HG03457 (cell line): ENCODE data around the gene CPA5.

ENCODE experiments used
- ATAC-seq: cut with Tn5 transposase; IDR thresholded peaks from one replicate; pipeline ENCODE4 v1.9.1; 2021; ENCODE audit warnings: moderate number of reproducible peaks; ENCODE audit not compliant: unreplicated experiment

The CPA5 gene

DNA sequence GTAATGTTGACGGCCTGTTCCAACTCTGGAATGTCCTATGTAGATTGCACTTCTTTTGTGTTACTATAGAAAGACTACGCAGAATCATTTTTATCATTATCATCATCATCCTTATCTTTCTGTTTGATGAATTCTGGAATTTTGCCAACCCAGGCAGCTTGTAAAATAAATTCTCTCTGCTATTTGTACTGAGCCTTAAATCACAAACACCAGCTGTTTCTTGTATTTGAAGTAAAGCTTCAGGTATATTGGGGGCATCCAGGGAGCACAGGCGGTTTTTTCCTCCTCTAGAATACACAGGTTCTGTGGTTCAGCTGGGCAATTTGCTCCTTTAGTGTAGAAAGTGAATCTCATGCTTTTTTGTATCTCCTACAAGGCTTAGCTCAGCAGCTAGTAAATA lies 14.9 kb upstream of the CPA5 start:
- ATAC-seq: no peak

DNA sequence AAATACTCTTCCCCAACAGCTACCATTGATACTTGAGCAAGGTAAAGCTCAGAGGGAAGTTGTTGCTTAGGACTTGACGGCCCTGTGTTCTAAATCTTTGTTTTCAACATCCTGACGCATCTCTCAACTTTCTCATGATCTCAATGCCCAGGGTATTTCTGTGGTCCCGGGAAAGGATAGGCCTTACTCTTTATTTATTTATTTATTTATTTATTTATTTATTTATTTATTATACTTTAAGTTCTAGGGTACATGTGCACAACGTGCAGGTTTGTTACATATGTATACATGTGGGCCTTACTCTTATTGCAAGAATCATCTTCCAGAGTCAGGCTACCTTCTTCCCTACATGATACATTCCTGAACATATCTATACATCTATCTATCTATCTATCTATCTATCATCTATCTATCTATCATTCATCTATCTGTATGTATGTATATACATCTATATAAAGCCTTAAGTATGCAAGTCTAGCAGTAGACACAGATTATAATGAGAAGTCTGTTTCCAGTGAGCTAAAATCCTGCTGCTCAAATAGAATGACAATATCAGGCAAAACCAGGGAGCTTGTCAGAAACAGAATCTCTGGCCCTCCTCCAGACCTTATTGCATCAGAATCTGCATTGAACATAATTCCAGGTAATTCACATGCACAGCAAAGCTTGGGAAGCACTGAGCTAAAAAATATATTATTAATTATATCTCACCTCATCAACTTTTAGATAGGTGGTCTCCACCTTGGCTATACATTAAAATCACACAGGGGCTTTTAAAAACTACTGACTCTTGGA lies 12.2 kb upstream of the CPA5 start:
- no peak for ATAC-seq

DNA sequence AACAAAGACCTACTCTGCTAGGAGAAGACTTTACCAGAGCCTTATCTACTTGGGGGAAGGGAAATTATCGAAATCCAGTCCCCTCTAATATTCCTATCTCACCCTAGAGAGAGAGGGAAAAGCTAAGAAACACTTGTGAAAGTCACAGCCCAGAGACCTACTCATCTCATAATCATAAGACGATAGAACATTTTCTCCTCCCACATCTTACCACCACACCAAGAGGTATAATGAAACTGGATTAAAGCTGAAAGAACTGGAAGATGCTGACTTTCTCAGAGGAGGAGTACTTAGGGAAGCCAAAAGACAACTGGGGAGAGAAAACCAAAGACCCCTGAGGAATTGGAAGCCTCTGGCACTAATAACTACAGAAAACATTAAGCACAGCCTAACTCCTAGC lies 10.8 kb upstream of the CPA5 start:
- ATAC-seq: no peak

DNA sequence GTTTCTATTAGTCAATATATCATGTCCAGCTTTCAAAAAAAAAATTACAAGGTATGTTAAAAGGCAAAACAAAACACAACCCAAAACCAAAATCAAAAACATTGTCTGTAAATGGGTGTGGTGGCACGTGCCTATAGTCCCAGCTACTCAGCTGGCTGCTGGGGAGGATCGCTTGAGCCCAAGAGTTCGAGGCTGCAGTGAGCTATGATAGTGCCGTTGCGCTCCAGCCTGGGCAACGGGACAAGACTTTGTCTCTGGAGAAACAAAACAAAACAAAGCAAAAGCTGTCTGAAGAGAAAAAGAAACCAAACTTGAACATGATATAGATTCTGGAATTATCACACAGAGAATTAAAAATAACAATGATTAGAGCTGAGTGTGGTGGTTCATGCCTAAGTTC lies 10.3 kb upstream of the CPA5 start:
- ATAC-seq: no peak

DNA sequence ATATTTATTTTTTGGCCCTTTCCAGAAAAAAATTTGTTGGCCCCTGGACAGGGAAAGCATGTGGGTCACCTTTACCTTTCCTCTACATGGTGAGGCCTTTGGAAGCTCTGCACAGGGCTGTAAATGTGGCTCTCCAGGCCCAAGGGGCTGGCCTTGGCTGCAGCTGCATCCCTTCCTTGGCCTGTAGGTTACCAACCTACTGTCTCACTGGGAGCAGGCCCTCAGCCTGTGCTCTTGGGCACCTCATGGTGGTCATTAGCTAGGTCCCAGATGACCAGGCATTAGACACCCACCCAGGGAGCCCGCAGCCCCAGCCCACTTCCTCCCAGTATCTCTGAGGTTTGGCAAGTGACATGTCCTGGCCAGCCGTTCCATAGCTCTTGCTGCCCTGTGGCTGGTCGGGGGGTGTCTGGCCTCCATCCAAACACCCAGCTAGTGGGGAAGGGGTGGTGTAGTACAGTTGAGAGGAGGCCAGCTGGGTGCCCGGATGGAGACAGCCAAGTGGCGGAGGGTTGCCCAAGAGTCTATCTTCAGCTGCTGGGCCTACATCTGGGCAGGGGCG lies 7.1 kb upstream of the CPA5 start:
- no peak for ATAC-seq

DNA sequence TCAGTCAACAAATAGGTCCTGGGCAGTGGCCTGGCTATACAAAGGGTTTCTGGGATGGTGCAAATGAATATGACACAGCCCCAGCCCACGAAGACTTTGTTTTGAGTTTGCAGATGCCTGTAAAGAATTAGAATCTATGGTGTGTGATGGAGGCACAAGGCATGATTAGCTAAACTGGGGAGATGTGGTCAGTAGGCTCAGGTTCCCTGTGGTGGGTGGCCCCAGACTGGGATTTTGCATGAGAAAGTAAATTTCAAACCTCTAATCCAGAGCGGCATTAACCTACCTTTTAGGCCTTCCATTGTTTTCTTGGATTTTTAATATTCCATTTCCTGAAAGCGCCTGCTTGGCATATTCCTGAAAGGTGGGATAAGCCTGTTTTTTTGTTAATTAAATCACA lies 6.4 kb upstream of the CPA5 start:
- no peak for ATAC-seq

DNA sequence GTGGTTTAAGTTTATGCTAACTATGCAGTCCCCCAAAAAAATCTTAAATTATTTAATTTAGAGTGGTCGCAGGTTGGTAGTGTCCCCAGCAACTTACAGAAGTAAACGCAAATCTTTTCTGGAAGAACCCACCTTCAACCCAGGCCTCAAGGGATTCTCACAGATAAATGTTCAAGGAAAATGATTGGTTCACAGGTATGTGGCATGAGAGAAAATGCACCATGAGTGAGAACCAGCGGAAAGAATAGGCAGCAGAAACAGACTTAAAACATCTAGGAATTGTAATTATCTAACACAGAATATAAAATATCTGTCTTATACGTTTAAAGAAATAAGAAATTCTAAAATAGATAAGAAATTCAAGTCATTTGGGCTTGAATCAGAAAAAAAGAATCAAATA lies 2.7 kb upstream of the CPA5 start:
- ATAC-seq: no peak

DNA sequence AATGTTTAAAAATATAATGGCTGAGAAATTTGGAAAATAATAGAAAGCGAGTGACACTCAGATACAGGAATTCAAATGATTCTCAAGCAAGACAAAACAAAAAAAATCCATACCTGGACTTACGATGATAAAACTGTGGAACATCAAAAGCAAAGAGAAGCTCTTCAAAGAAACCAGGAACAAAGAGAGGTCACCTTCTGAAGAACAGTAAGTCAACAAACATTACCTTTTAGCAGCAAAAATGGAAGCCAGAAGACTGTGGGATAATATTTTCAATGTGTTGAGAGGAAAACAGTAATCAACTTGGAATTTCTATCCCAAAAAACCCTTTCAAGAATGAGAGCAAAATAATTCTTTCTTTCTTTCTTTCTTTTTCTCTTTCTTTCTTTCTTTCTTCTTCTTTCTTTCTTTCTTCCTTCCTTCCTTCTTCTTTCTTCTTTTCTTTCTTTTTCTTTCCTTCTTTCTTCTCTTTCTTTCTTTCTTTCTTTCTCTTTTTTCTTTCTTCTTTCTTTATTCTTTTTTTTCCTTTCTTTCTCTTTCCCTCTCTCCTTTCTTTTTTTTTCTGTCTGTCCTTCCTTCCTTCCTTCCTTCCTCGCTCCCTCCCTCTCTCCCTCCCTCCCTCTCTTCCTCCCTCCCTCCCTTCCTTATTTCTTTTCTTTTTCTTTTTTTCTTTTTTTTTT lies 1.8 kb upstream of the CPA5 start:
- no peak for ATAC-seq

DNA sequence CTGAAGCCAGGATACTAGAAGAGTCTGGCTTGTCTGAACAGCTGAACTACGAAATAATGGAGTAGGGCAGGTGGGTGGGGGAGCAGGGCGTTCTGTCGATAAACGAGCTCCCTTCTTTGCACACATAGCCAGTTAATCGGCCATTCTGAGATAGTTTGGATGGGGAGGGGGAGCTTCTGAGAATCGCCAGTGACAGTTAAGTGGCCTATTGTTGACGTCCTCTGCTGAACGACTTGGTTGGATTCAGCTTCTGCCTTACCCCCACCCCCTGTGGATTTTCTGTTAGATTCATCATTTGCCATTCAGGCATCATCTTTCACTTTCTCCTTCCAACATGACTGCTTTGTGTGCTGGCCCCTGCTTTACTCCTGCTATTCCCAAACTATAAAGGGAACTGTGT lies 520 bp downstream of the CPA5 start:
- ATAC-seq: no peak

DNA sequence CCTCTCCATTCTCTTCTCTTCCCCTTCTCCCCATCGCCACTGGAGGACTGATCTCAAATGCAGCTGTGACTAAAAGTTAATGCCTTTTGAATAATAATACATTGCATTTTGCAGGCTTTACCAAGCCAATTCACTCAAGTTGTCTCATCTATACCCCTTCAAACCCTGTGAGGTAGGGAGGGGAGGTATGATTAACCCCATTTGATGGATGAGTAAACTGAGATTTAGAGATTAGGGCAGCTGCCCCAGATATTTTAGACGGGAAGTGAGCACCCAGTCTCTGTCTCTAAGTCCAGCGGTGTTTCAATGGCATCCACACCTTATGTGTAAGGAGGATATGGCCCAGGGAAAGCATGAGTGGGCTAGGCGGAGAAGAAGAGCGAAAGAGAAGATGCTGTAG lies 1.1 kb downstream of the CPA5 start:
- ATAC-seq: no peak

DNA sequence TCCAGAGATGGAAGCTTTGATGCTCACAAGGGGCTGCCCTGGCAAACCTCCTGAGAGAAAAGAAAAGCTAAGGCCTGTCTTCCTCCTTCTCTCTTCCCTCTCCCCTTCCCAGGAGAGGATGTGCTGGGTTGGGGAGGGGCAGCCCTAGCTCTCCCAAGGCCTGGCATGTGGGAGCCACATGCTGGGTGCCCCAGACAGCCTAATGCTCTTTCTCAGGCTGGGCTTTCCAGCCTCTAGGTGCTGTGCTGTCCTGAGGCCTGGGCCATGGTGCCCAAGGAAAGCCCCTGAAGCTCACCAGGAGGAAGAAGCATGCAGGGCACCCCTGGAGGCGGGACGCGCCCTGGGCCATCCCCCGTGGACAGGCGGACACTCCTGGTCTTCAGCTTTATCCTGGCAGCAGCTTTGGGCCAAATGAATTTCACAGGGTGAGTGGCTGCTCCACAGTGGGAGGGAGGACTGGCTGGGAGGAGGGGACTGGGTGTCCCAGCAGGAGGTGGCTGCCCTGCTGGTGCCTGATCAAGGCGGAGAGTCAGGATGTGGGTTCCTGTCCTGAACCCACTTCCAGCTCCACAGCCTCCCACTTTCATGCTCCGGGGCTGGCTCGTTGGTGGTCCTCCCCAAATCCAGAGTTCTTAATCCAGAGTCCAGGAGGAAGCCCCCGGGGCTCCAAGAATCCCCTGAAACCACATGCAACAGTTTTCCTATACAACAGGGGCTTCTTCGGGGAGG lies 1.7 kb downstream of the CPA5 start:
- no peak for ATAC-seq

DNA sequence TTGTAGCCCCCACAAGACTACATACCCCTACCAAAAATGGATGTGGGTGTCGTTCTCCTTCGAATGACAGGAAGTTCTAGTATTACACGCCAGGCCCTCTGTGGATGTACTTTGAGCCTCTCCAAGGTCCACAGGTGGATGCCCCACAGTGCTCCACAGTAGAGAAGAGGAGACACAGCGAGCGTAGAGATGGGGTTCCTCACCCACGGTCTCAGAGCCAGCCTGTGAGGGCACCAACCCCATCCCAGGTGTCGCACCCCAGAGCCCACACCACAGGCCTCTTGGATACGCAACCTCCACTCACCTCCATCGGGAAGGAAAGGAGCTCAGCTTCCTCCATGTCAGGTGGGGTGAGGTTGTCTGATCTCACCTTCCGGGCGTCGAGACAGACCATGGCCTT lies 2.3 kb downstream of the CPA5 start:
- ATAC-seq: no peak

DNA sequence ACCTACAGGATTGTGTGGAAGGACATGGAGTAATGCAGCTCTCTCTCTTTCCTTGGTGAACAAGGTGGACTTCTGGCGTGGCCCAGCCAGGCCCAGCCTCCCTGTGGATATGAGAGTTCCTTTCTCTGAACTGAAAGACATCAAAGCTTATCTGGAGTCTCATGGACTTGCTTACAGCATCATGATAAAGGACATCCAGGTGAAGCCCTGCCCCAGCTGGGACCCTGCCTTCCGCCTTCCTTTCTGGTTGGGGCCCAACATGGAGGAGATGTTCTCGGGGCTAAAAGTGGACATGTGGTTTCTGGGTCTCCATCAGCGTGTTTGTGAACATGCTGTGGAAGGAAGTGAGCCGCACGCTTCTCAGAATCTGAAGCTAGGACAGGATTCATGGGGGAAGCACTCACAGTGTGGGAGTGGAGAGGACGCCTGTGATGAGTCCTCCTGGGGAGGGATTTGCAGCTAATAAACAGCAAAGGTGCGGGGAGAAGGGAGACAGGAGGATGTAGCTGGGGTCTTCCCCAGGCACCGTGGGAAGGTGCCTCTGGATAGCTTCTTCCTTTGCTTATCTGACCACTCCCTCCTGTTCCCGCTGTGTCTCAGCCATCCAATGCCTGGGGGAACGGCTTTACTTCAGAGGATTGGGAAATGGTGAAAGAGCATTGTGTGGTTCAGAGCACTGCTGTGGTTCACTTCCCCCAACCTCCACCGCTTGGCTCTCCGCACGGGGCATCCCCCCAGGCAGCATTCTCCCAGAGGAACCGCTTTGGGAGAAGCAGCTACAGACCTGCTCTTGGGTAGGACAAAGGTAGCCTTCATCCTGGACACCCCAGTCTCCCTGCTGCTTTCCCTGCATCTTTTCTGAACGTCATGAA lies 5.5 kb downstream of the CPA5 start:
- ATAC-seq: no peak

DNA sequence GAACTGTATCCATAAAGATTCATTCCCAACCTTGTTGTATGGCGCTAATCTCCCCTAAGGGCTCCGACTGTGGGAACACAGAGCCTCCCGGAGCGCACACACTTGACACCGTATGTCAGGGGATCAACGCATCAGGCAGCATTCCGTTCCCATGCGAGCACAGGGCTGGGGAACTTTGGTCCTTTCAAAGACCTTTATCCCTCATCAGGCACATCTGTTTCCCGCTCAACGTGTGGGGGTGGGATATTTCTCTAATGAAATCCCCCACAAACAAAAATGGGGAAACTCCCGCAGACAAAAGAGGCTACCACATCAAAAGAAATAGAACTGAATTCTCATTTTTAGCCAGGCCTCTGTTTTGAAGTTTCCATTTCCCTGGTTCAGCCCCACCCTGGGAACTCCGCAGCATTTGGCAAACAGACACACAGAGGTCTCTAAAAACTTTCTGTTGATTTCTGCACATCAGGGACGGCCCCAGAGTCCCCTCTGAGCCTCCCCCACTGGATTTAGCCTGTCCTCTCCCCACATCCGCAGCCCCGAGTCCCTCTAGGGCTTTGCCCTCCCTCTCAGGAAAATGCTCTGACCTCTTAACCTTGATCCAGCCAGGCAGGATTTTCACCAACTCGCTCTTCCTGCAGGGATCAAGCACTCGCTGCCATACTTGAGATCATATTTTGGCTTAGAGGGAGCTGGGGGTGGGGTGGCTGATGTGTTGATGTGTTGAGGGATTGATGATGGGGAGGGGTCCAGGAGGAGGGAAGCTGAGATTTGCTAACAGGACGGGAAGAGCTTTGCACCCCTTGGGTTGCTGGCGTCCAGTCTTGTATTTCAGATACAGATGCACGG lies 6.6 kb downstream of the CPA5 start:
- no peak for ATAC-seq

DNA sequence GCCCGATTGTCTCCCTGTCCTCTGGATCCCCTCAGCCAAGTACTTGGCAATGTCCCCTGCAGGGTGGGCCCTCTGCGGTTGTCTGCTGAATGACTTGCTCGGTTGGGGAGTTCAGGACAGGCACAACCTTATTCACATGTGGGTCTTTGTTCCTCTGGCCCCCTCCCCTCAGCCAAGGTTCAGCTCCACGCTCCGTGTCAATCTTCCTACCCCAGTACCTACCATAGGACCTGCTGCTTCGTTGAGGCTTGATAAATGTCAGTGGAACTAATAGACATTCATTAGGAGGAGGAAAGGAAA lies 7.1 kb downstream of the CPA5 start:
- no peak for ATAC-seq

DNA sequence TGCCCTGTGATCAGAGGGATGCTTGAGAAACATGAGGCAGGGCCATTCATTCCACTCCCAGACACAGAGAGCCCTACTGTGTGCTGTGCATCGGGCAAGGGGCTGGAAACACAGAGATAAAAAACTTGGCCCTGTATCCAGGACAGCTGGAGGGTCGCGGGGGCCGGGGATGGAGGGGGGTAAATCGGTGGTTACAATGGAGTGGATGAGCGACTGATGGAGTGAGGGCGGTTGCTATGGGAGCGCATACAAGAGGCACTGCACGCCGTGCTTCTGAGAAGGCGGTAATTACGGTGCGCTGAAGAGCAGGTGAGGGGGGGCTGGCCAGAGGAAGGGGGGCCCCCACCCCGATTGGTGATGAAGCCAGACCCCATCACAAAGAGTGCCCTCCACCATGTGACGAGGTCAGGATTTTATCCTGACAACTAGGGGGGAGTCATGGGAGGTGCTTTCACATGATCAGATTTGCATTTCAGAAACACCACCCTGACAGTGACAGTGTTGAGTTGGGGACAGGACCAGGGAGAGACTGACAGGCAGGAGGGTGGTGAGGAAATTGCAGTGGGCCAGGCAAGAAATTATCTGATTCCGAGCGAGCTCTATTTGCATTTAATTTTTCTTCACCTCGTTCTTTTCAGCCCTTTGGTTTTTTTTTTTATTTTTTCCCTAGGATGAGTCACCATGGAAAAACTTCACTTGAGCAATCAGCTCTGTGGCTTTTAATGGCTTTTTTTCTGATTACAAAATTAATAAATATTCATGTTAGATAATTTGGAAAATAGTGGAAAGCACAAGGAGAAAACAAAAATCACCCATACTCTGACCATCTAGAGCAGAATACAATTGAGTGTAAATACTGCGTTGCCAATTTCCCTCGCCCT lies 7.8 kb downstream of the CPA5 start:
- no peak for ATAC-seq

DNA sequence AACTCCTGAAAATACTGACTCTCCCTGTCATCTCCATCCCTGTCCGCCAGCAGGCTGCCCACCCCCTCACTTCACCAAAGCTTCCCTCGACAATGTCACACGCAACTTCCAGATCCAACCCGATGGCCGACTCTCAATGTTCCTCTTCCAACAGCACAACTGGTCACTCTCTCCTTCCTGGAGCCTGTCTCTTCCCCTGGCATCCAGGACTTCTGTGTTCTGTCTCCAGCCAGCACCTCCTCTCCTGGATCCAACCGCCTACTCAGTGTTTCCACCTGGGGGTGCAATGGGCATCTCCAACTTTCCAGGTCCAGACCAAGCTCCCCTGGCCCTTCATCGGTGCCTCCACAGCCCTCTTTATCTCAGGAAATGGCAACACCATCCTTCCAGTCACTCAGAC lies 8.6 kb downstream of the CPA5 start:
- no peak for ATAC-seq

DNA sequence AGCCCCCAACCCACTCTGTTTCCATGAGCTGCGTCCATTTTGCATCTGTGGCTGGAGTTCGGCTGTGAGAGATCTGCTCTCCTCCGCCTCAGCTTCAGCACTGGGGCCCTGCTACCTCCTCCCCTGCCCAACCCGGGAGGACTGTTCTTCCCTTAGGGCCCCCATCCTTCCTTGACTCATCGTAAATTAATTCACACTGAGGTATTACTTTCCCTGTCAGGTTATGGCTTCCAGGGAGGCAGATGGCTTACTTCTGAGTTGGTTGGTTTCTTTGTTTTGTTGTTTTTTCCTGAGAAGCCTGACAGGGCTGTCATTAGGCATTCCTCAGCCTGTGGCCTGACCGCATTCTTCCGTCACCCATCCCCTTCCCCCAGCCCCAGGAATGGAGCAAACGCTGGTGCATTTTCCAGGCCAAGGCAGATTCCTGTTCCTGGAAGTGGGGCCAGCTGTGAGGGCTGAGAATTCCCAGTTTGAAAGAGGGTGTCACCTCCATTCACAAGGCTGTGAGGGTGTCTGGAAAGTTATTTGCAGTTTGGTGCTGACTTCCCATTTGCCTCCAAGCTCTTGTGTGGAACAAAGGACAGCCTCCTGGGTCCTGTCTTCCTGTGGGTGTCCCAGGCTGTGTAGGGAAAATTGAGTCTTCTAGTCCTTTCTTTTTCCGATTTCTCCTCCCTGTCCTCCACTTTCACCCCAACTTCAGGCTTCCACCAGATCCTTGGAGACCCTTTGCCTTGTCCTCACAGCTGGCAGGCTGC lies 11.7 kb downstream of the CPA5 start:
- ATAC-seq: no peak
